GM20000 (cell line): ENCODE measurements around the gene BTBD9.

Experiments
- DNase-seq: peaks from one replicate; pipeline ENCODE4 v3.0.0; 2012; ENCODE audit warnings: low spot score
- CTCF ChIP-seq: IDR thresholded peaks from 2 replicates; pipeline ENCODE4 v1.5.1; 2012; ENCODE audit warnings: mild to moderate bottlenecking, control low read depth; ENCODE audit errors: extremely low read depth, missing control alignments

Gene BTBD9

GRCh38 chr6:38681850-38682249 is 42.1 kb upstream of the BTBD9 start:
- TF ChIP-seq CTCF = no peak
- no peak for DNase-seq

- no peak for TF ChIP-seq CTCF
- no peak for DNase-seq
These were observed 39.9 kb upstream of the BTBD9 start for GRCh38 chr6:38679668-38680067.

GRCh38 chr6:38678178-38678760 is 38.5 kb upstream of the BTBD9 start:
- peak; percentile 21 for DNase-seq

GRCh38 chr6:38676974-38677544 is 37.3 kb upstream of the BTBD9 start:
- no peak for DNase-seq
- TF ChIP-seq CTCF = no peak

More at GRCh38 chr6:38678178-38678760, 38.5 kb upstream of the BTBD9 start:
- no peak for TF ChIP-seq CTCF

- TF ChIP-seq CTCF = no peak
- peak; percentile 25 for DNase-seq
These were observed 36.7 kb upstream of the BTBD9 start for GRCh38 chr6:38676236-38676973.

- DNase-seq = no peak
- no peak for TF ChIP-seq CTCF
These were observed 33.9 kb upstream of the BTBD9 start for GRCh38 chr6:38673397-38674165.
